COLO829 (cell line): ENCODE results near the gene CCDC6.
"Not testable (repeated sequence)": the region's sequence is repeated elsewhere in the genome, so short reads cannot be mapped to it uniquely, and the experiment has no call there.

ENCODE experiments used
- DNase-seq: peaks from one replicate; pipeline ENCODE4 v3.0.0; 2012; ENCODE audit warnings: low spot score

The CCDC6 gene

GRCh38 chr10:59754951-59755350 is 151.4 kb downstream of the CCDC6 start:
- no peak for DNase-seq

GRCh38 chr10:59753267-59753666 is 153.1 kb downstream of the CCDC6 start, which contains the start of gene MRLN:
MRLN (minus strand) TSS chr10:59753455.
- no peak for DNase-seq

DNA sequence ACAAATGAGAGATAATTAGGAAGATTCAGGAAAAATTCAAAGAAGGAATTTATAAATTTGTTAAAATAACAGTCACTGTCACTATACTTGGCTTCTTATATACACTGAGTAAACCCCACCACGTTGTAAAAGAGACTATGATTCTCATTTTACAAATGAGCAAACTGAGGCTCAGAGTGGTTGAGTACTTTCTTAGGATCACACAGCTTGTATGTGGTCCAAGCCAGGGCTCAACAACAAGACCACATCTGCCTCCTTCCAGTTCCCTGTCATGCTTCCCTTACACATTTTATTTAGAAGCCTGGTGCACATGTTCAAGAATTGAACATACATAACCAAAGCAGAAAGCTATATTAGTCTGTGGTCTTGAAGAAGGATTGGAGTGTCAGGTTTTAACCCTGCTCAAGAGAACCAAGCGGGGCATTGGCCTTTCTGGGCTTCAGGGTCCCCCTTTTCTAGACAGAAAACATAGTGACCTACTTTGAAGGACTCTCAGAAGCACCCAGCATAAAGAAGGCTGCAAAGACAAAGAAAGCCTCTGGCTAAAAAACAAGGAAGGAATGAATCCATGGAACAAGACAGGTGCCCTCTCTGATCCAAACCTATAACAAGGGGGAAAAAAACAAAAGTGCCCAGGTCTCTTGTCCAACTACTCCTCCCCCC is 153.9 kb downstream of the CCDC6 start:
- no peak for DNase-seq

DNA sequence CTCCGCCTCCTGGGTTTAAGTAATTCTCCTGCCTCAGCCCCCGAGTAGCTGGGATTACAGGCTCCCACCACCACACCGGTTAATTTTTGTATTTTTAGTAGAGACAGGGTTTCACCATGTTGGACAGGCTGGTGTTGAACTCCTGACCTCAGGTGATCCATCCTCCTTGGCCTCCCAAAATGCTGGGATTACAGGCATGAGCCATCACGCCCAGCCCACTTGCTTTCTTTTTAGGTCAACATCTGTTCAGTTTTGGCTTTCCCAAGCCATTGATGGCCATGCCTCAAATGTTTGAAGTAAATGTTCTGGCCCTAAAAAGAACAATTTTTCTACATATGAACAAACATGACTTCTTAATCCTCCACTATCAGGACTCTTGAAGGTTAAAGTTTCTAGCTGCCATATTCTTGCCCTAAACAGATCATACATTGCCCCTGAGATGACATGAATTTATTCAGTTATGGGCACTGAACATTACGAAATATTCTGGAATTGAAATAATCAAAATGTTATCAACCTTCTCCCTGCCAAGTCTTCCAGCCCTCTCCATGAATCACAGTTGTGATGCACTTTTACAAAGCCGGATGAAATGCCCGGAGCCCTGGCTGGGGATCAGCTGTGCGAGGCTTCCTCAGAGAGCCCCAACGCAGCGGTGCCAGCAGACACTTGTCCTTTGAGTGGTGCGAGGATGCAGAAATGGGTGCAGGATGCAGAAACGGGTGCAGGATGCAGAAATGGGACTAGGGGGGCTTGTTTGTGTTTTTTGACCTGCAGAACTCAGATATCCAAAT is 156.0 kb downstream of the CCDC6 start:
- no peak for DNase-seq

DNA sequence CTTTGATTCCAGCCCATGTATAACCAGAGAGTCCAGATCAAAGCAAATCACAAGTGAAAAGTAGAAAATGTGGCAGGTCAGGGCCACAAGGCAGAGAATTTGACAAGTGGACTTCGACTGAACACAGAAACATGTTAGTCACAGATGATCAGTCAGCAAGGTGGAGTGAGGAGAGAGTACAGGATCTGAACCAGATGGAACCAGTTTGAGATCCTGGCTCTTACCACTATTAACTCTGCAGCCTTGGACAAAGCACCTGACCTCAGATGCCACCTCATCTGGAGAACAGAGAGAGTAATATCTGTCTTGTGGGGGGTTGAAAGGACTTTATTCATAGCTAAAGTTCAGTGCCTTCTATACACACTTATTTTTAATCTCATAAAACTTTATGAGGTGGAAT is 157.5 kb downstream of the CCDC6 start:
- DNase-seq, result no peak

DNA sequence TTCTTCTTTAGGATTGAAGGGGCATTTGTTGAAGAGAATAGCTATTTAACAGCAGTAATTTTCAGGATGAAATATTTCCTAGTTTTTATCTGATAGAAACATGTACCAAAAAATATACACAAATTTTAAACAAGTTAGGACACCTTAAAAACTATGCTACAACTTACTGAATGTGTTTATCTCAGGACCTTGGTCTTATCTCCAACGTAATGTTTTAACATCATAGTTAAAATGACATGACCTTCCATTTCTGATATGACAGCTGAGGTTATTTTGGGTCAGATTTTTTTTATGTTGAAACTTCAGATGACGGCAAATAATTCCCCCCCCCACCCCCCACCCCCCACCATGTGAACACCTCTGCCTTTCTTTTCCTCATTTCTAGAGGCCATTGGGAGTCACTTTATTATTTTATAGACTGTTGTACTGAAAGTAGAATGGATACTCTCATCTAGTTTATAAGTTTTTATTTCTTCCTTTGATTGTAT is 161.1 kb downstream of the CCDC6 start:
- DNase-seq, result no peak

DNA sequence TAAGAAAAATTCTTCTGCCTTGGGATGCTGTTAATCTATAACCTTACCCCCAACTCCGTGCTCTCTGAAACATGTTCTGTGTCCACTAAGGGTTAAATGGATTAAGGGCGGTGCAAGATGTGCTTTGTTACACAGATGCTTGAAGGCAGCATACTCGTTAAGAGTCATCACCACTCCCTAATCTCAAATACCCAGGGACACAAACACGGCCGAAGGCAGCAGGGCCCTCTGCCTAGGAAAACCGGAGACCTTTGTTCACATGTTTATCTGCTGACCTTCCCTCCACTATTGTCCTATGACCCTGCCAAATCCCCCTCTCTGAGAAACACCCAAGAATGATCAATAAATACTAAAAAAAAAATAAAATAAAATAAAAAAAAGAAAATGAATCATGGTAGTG is 161.6 kb downstream of the CCDC6 start:
- not testable (repeated sequence) for DNase-seq

DNA sequence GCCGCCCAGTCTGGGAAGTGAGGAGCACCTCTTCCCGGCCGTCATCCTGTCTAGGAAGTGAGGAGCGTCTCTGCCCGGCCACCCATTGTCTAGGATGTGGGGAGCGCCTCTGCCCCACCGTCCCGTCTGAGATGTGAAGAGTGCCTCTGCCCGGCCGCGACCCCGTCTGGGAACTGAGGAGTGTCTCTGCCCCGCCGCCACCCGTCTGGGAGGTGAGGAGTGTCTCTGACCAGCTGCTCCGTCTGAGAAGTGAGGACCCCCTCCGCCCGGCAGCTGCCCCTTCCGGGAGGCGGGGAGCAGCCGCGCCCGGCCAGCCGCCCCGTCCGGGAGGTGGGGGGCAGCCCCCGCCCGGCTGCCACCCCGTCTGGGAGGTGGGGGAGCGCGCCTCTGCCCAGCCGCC is 162.2 kb downstream of the CCDC6 start:
- not testable (repeated sequence) for DNase-seq

- DNase-seq, result no peak
Observed at GRCh38 chr10:59741583-59741982, 164.8 kb downstream of the CCDC6 start.

GRCh38 chr10:59741048-59741447 is 165.3 kb downstream of the CCDC6 start:
- DNase-seq, result no peak
